NB4 (cell line): ENCODE results near the gene RCAN3.

Experiments used
- CTCF ChIP-seq: IDR thresholded peaks from one replicate; pipeline ENCODE4 v1.5.1; 2012; ENCODE audit warnings: low read depth, low read length
- POLR2A ChIP-seq: IDR thresholded peaks from 2 replicates; pipeline ENCODE4 v1.6.1; 2011; ENCODE audit warnings: mild to moderate bottlenecking; ENCODE audit not compliant: insufficient read length; ENCODE audit errors: extremely low read depth

- TF ChIP-seq POLR2A (no peak), CTCF (no peak)
These were observed 48.8 kb downstream of the RCAN3 start for GRCh38 chr1:24551290-24551959.
